Coronary artery (tissue), 2 donors: Measurements from ENCODE around the gene SCD5.

Source experiments
- DNase-seq: peaks from one replicate; pipeline ENCODE4 v3.0.0-alpha.2; 2017; ENCODE audit warnings: low spot score
- H3K27ac ChIP-seq, 2 donors: fragments of 200-600 bp; sonication (generic); one replicate each; pipeline ENCODE4 v1.5.1; 2016 to 2019
- H3K4me3 ChIP-seq: fragments of 200-600 bp; sonication (generic); 2 replicates; pipeline ENCODE4 v1.5.1; 2016; ENCODE audit warnings: mild to moderate bottlenecking, moderate library complexity
- CTCF ChIP-seq: fragments of 200-600 bp; sonication (generic); IDR thresholded peaks from one replicate; pipeline ENCODE4 v1.5.1; 2019; ENCODE audit warnings: antibody characterized with exemption

SCD5 gene

GRCh38 chr4:82606622-82607021, 192.0 kb downstream of the SCD5 start:
- Histone ChIP-seq H3K27ac (no peak overlapping the region), H3K4me3 (no peak overlapping the region)
- no peak for DNase-seq
- TF ChIP-seq CTCF: no peak

- H3K27ac ChIP-seq: no peak overlapping the region
- no peak for TF ChIP-seq CTCF
- no peak overlapping the region for H3K4me3 ChIP-seq
- DNase-seq: no peak
Observed at GRCh38 chr4:82604522-82604921, 194.1 kb downstream of the SCD5 start.

- no peak overlapping the region for H3K4me3 ChIP-seq
- DNase-seq: no peak
- no peak for TF ChIP-seq CTCF
- H3K27ac ChIP-seq: peak overlapping the region in 1 of 2 donors; percentile 36
Observed at GRCh38 chr4:82601242-82602015, 197.2 kb downstream of the SCD5 start.

- no peak for TF ChIP-seq CTCF
- no peak overlapping the region for H3K4me3 ChIP-seq
- DNase-seq: no peak
- H3K27ac ChIP-seq: no peak overlapping the region
Observed at GRCh38 chr4:82599336-82599735, 199.3 kb downstream of the SCD5 start.

- Histone ChIP-seq H3K27ac (no peak overlapping the region), H3K4me3 (no peak overlapping the region)
- no peak for TF ChIP-seq CTCF
- DNase-seq: no peak
Observed at GRCh38 chr4:82594456-82594855, 204.1 kb downstream of the SCD5 start.

GRCh38 chr4:82593411-82593810, 205.2 kb downstream of the SCD5 start:
- Histone ChIP-seq H3K4me3 (no peak overlapping the region), H3K27ac (no peak overlapping the region)
- no peak for TF ChIP-seq CTCF
- no peak for DNase-seq

- Histone ChIP-seq H3K27ac (no peak overlapping the region), H3K4me3 (no peak overlapping the region)
- no peak for DNase-seq
- TF ChIP-seq CTCF: no peak
Observed at GRCh38 chr4:82592639-82593038, 206.0 kb downstream of the SCD5 start.
